GM04503 (cell line): ENCODE results near the gene NME7.
A peak's percentile ranks its signal among the peaks of the same experiment; 100 is the strongest.
"Not testable (repeated sequence)": the region's sequence is repeated elsewhere in the genome, so short reads cannot be mapped to it uniquely, and the experiment has no call there.

Experiments
- DNase-seq: peaks from one replicate; pipeline ENCODE4 v3.0.0-alpha.2; 2012; ENCODE audit warnings: low read depth

Gene NME7

DNA sequence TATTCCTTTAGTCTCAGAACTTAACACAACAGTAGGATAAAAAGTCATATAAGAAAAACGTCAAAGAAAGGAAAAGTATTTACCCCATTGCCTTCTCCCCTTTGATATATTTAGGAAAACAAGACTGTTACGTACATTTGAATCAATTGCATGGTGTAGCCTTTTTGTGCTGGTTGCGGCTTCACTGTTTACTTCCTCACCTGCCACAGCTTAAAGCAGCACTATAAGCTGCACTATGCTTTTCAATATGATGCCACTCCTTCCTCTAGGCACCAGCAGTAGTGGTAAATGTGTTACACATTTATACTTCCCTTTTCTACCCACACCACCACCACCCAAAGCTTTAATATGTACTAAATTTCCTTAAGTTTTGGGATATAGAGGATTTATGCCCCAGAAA, 150.0 kb downstream of the NME7 start:
- no peak for DNase-seq

DNA sequence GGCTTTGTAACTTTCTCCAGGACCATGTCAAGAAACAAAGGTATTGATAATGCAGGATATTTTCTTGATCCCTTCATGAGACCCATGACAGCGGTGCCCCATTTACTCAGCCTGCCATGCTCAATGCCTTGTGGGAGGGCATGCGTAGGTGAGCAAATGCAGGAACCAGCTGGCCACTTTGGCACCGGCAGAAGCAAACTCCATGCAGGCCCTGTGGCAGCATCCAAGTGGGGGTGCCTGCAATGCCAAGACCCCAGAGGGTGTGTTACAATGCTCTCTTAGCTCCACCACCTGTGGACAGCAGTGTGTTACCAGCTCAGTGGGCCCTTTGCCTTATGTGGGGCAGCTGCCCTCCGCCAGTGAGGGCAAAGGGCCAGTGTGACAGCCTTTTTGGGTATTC, 153.0 kb downstream of the NME7 start:
- no peak for DNase-seq

DNA sequence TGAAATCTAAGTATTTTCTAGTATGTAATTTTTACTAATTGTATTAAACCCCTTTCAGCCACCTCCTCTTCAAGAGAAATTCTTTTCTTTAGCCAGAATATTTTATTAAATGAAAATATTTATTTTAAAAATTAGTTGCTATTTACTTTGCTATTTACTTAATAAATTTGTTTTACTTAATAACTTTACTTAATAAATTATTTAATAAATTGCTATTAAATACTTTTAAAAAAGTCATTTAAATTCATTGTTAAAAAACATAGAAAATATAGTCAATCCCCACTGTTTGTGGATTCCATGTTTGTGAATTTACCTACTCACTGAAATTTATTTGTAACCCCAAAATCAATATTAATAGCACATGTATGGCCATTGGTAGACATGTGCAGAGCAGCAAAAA, 155.5 kb downstream of the NME7 start:
- no peak for DNase-seq

DNA sequence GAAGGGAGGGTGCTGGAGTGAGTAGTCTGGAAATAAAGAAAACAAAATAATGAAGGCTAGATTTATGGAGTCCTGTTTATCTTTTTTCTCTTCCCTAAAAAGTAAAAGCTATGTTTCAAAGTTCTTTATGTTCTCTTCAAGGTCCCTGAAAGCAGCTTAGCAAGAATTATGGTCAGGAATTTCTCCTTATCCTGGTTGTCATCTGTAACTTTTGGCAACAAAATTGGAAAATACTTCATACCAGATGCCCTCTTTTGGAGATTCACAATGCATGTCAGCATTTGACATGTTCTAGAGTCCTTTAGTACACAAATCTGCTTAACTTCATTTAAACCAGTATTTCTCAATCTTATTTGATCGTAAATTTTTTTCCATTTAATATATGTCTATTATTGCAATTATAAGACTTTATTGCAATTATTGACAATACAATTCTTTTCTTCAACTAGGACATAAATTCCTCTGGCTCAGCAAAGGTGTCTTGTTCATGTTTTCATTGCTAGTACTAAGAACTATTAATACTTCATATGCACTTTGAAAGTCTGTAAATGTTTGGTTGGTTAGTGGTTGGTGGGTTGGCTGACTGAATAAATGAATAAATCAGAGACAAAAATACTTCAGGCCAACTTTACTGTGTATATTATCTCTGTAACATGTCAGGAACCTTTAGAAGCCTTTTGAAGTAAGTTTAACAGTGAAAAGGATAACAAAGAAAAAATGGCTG, 159.6 kb downstream of the NME7 start:
- DNase-seq = no peak

DNA sequence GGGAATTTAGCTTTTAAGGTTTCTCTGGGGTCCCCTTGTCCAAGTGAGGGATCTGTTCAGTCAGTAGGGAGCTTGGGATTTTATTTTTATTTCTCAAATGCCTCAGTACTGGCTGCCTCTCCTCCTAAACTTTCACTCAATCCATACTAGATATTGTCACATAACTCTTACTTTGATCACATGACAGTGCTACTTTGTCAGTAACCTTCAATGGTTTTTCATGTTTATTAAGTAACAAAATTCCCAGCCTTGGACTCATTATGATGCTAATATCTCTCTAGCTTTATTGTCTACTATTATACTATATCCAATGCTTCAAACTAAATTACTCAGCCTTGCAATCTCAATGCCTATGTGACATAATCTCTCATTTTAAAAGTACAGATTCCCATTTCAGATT, 163.4 kb downstream of the NME7 start:
- no peak for DNase-seq

DNA sequence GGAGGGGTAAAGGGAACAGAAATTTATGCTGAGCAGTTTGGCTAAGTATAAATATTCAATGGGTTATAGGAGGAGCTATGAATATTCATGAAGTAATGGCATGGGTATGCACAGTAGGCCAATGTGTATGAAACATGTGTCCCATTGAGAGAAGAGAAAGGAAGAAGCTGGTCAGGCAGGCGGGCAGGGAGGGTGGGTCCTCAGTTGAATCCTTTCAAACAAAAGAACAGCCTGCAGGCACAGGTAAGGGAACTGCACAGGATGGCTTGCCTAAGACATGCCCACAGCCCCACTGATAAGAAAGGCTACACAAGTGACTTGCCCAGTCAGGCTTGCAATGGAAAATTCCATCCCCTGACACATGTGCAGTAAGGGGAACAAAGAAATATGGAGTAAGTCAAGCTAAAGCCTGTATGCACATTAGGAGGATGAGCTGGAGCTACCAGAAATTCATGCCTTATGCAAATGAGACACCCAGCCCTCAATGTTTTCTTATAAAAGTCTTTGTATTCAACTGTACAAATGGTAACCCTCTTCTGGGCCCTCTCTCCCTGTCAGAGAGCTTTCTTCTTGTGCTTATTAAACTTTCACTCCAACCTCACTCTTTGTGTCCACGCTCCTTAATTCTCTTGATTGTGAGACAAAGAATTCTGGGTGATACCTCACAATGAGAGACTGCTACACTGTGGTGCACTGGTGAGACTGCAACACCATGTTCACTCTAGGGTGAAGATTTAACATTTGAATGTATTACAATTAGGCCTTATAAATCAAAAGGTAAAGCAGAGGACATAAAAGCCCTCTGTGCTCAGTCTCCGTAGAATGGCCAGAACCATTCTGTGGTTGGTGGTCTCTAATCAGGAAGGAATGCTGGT, 164.6 kb downstream of the NME7 start:
- no peak for DNase-seq

DNA sequence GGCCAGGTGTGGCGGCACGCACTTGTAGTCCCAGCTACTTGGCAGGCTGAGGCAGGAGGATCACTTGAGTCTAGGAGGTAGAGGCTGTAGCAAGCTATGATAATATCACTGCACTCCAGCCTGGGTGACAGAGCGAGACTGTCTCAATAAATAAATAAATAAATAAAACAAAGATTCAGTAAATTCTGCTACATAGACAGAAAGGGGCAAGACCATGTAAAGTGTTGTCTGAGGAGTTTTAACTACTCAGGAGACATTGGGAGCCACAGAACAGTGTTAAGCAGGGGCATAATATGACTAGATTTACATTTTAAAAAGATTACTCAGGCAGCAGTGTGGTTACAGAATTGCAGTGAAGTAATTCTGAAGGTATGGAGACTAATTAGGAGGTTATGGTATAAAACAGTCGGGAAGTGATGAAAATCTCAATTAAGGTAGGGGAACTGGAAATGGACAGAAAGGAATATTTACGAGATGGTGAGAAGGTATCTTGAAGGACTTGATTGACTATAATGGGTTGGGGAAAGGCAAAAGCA, 166.4 kb downstream of the NME7 start:
- DNase-seq = peak; percentile 45

DNA sequence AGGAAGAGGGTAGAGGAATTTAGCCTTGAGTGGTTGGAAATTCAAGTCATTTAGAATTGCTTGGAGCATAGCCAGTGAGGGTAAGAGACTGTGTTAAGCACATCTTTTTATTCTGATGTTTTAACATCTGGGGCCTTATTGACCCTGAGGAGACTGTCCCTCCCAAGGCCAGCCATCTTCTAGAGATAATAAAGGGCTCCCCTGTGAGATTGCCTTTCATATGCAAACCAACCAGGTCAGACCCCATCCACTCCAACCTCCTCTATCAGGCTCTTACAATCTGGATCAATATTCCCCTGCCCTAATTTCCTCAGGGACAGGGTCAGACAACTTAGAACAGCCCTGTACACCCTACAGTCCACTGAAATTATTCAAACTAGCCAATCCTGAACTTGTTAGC, 167.3 kb downstream of the NME7 start:
- no peak for DNase-seq

DNA sequence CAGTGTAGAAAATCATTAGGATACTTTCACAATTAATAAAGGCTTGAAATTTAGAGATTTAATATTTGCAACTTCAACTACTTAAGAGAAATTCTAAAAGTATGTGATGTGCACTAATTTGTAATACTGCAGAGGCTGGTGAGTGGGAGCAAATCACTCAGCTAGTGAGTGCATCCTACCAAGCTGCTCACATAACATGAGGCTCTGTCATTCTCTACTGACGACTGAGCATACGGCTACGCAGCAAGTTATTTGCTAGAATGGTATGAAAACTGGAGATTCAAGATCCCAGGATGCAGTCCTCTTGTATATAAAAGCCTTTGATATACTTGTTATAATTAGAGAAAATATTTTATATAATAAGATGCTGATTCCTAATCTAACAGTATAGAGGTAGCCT, 171.0 kb downstream of the NME7 start:
- DNase-seq = no peak

DNA sequence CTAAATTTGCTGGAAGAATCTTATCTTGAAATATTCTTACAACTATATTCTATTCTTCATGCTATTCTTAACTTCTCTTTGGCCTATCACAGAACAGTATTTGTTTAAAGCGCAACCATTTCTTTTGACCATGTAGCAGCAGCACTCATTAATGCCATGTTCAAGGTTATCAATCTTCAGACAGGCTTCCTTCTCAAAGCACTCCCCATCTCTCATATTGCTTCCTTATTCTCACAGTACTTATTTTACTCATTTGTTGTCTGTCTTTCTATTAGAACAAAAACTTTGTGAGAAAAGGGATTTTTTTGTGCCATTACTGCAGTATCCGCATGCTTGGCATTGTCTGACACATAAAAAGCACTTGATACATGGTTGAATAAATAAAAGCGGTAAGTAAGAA, 171.4 kb downstream of the NME7 start:
- no peak for DNase-seq

DNA sequence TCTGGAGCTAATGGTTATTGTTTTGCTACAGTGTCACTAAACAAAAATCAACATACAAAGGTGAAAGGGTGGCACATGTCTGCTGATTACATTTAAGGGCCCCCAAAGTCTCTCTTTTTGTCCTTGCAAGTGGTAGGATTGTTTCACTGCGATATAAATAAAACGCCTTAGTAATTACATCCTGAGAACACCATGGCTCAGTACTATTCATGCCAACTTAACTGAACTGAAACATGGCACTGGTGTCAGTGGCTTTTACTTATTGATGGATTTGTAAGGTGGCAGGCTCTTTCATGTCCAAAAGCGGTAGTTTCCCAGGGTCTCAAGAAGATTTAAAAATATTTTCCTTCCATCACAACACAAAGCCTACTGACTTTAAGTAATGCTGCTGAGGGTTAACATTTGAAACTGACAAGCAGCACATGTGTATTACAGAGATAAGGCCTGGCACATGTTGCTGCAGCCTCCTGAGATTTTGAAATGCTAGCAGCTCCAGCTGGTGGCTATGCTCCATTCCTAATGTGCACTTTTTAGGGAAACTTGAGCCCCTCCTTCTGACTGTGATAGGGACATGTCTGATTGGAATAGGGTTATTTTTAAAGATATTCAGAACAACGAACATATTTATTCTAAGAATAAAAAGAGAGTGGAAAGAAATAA, 174.3 kb downstream of the NME7 start:
- DNase-seq = no peak

DNA sequence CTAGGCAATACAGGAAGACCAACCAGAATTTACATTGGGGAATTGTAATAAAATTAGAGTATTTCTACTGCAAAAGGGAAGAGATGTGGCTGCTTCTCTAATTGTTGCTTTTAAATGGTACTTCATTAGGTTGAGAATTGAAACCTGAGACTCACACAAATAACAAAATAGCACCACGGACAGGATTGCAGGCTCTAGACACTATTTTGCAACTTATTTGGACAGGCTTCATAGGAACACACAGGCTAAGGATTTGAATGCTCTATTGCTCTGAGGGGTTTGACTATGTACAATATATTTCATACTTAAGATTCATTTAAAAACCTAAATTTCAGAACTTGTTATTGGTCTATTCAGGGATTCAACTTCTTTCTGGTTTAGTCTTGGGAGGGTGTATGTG, 181.5 kb downstream of the NME7 start:
- DNase-seq = no peak

DNA sequence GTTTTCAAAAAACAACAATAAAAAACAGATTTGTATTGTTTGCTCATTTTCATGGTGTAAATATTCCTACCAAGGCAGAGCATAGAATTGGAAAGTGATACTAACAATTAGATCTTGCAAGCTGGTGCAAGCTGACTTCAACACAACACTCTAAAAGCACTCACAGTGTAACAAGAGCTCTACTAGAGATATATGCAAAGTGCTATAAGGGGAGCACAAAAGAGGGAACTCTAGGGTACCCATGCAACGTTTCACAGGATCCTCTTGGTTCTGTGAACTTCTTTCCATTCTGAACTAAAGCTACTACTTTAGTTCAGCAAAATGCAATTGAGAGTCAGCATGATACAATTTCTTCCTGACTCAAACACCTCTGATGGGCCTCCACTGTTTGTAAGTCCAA, 182.8 kb downstream of the NME7 start:
- no peak for DNase-seq

DNA sequence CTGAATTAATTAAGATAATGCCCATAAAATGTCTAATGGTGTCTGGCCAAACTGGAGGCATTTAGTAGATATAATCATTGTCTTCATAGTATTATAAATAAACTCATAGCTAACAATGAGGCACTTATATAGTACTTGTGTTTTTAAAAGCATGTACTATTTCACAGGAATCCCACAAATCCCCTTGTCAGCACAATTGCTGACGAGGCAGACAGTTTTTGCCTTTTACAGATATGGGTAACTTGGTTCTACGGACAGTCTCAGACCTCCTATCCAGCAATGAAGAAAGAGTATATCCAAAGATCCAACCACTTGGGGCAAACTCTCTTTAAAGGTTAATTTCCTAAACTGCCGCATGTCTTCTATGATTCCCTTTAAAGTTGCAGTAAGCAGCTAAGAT, 187.4 kb downstream of the NME7 start:
- DNase-seq = no peak

DNA sequence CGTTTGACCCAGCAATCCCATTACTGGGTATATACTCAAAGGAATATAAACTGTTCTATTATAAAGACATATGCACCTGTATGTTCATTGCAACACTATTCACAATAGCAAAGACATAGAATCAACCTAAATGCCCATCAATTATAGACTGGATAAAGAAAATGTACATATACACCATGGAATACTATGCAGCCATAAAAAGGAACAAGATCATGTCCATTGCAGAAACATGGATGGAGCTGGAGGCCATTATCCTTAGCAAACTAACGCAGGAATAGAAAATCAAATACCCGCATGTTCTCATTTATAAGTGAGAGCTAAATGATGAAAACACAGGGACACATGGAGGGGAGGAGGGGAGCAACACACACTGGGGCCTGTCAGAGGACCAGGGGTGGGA, 188.2 kb downstream of the NME7 start:
- DNase-seq = not testable (repeated sequence)

DNA sequence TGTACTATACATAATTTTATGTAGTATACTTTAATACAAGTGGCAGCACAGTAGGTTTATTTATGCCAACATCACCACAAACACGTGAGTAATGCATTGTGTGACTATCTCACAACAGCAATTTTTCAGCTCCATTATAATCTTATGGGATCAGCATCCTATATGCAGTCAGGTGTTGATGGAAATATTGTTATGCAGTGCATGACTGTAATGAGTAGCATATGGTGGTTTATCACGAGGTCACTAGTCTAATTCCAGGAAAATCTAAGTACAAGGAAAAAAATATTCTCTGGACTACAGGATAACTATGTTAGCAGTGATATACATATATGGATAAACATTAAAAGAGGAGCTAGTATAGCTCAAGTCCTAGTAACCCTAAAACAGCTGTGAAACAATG, 192.1 kb downstream of the NME7 start:
- DNase-seq = no peak

DNA sequence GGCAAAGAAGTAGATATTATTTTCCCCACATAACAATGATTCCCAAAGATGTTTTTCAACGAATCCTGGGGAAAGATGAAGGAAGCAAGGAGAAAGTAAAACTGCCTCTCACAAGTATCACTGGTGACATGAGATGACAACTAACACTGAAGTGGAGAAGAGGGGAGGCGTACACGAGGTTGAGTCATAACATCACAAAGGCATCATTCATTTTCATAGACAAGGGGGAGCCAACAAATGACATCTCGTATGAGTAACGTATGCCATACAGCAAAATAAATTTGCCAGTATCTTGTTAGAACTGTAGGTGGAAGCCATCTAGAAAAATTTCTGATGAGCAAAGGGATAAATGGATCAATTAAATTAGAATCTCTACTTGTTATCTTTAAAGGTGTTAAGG, 204.5 kb downstream of the NME7 start:
- DNase-seq = no peak

DNA sequence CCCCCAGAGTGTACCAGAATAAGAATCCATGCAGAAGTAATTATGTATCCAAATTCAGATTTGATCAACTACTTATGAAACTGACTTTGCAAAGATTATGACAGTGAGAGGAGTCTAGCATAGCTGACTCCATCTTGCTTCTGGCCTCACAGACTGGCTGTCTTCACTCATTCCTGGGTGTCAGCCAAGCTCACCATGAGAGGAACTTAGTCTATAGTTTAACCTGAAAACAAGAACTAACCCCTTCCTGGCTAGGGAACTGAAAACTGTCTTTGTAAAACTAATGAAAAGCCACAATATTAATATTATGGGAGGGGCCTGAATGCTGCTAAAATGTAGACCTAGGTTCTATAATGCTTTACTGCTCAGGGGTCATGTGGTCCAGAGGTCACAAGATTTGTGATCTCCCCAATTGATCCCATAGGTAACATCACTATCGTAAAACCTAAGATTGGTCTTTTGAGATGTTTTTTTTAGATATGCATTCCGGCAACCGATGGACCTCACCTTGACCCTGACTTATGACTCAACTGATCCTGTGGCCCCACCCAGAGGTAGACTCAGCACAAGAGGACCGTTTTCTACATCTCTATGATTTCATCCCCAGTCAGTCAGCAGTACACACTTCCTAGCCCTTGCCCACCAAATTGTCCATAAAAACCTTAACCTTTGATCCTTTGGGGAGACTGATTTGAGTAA, 206.0 kb downstream of the NME7 start:
- no peak for DNase-seq

DNA sequence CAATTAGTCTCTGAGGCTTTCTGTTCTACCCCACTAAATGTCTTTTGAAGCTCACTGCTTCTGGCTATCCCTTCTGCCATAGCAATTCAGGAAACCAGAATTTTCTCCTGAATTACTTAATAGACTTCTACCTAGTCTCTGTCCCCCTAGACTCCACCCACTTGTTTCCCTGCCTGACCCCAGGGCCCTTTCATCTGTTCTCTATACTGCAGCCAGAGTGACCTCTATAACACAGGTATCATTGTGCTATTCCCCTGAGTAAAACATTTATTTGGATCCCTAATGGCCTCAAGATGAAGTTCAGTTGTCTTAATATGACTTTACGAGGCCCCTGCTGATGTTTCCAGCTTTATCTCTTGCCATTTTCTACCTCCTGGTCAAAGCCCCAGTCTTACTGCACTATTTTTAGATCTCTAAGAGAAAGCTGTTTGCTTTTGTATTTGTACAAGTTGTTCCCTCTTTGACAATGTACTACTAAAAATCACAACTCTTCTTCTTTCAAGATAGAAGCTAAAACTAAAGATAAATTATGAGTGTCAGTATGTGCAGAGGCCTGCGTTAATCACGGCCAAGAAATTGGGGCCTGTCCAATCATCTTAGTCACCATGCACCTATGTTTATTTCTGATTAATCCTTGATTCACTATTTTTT, 206.6 kb downstream of the NME7 start:
- DNase-seq = no peak

DNA sequence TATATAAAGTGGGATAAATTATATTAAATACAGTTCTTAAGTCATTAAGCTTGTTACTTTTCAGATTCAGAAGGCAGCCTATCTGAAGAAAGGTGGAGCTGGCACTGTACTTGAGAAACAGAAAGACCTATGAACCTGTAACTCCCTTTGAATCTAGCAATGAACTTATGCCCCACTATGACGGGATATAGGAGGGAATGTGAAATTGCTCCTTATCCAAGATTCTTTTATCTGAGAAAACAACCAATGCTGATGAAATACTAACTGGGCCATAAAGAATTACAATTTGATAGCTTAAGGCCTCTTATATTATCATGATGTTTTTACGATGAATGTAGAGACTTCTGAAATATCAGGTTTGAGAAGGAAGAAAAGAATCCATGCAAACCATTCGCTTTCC, 211.0 kb downstream of the NME7 start:
- DNase-seq = no peak

DNA sequence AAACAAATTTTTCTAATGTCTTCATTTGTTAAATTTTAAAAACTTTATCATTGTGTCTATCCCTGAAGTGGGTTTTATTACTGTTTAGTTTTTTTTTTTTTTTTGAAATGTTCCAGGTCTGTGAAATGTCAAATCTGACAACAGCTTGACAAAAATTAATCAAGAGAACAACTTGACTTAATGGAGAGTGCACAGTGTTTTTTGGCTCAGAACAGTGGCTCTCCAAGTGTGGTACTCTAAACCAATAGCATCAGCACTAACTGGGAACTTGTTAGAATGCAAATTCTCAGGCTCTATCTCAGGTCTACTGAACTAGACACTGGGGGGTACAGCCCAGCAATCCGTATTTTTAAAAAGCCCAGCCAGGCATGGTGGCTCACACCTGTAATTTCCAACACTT, 211.9 kb downstream of the NME7 start:
- DNase-seq = no peak

DNA sequence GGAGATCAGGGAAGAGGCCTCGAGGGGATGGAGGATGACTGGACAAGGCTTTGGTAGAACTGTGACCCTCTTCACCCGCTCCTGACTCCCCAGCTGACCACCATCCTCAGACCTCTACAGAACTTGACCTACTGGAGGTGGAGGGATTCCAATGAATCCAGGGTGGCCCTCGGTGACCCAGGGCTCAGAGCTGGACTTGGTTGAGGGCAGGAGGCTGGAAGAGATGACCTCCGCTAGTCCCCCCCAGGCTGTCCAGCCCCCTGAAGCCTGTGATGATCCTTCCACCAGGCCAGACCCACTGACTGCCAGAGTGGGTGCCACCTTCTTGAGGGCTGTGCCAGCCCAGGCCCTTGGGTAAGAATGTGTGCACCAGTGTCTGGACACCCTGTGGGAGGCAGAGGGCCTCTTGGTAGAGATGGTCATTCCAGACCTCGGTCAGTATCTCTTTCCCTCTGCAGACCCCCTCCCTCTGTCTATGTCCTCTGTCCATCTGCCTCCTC, 216.2 kb downstream of the NME7 start:
- DNase-seq = no peak
